Vagina (tissue), 2 donors: Measurements from ENCODE around the gene UNC13B.
"Not testable (repeated sequence)": the region's sequence is repeated elsewhere in the genome, so short reads cannot be mapped to it uniquely, and the experiment has no call there.

Experiments used
- POLR2A ChIP-seq, 2 donors: fragments of 450-650 bp; IDR thresholded peaks; one replicate each; pipeline ENCODE4 v1.6.1; 2017; ENCODE audit warnings: antibody characterized with exemption in 2 of 2, mild to moderate bottlenecking in 2 of 2, moderate library complexity in 2 of 2
- TF ChIP-seq, protein P1 (sequence below), 3 experiments: fragments of 450-650 bp in 2 of 3; fragments of 200-600 bp in 1 of 3; sonication (generic) in 1 of 3; IDR thresholded peaks; one replicate each; pipeline ENCODE4 v1.5.1; 2017 to 2019; ENCODE audit warnings: antibody characterized with exemption in 3 of 3, mild to moderate bottlenecking in 2 of 3, moderate library complexity in 2 of 3

GRCh38 chr9:35183755-35184480 lies 22.1 kb downstream of the UNC13B start:
- TF ChIP-seq, protein P1, sequence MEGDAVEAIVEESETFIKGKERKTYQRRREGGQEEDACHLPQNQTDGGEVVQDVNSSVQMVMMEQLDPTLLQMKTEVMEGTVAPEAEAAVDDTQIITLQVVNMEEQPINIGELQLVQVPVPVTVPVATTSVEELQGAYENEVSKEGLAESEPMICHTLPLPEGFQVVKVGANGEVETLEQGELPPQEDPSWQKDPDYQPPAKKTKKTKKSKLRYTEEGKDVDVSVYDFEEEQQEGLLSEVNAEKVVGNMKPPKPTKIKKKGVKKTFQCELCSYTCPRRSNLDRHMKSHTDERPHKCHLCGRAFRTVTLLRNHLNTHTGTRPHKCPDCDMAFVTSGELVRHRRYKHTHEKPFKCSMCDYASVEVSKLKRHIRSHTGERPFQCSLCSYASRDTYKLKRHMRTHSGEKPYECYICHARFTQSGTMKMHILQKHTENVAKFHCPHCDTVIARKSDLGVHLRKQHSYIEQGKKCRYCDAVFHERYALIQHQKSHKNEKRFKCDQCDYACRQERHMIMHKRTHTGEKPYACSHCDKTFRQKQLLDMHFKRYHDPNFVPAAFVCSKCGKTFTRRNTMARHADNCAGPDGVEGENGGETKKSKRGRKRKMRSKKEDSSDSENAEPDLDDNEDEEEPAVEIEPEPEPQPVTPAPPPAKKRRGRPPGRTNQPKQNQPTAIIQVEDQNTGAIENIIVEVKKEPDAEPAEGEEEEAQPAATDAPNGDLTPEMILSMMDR (IDR thresholded peaks at IDR 0.05), result not testable (repeated sequence)
- not testable (repeated sequence) for TF ChIP-seq POLR2A (IDR thresholded peaks at IDR 0.05)
